GM18517 (cell line): ENCODE measurements around the gene ACOX3.

Source experiments
- ATAC-seq: cut with Tn5 transposase; IDR thresholded peaks from one replicate; pipeline ENCODE4 v1.9.1; 2021; ENCODE audit warnings: mild to moderate bottlenecking, moderate library complexity; ENCODE audit not compliant: unreplicated experiment

ACOX3 gene

DNA sequence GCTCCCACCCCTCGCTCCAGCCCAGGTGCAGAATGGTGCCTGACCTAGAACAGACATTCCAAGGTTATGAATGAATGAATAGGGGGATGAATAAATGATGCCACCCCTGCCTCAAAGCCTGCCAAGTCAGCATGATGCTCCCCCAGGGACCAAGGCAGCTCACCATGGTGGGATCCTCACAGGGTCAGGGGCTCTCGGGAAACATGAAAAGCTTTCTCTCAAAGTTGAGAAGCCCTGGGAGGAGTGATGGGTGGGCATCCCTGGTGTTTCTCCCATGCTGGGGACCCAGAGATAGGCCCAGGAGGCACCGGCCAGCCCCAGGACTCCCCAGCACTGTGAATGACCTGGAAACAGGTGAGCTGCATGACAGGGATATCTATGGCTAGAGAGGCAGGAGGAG is 112.1 kb downstream of the ACOX3 start:
- ATAC-seq, result no peak

DNA sequence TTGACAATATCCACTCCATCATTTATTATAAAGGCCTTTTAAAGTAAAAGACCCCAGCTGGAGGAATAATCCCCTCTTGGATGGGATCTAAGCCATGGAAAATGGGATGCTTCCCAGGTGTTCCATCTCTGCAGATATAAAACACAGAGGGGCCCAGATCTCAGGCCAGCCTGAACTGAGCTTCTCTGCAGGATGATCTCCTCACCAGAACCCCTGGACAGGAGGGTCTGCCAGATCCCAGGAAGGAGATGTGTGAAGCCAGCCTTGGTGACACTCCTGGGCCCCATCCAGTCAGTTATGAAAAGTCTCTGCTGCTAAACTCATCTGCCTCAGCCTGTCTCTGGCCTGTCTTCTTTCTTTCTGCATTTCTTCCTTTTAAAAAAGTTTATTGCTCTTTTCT is 114.3 kb downstream of the ACOX3 start:
- no peak for ATAC-seq

DNA sequence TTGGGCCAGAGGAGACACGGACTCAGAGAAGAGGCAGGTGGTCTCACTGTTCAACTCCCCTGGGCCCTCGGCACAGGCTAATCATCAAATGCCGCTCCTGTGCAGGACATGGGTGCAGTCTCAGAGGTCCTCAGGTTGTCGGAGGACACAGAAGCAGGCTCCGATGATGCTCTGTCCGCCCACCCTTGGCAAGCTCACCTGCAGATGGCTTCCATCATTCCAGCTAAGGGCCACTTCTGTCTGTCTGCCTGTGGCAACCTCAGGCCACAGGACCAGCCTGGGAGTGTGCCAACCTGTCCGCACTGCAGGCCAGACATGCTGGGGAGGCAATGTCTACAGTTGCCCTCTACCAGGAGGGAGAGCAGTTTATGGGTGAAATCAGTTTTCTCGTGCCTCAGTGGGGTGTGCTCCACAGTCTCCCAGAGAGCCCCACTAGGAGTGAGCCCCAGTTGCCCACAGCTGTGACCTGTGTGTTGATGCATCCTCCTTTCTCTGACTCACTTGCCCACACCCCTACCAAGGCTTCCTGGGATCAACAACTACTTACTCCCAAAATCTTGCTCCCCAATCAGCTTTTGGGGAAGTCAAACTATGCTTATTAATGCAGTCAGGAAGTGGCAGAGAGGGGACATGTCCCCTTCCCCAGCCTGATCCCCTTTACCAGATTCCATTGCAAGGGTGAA is 115.1 kb downstream of the ACOX3 start:
- ATAC-seq, result no peak

DNA sequence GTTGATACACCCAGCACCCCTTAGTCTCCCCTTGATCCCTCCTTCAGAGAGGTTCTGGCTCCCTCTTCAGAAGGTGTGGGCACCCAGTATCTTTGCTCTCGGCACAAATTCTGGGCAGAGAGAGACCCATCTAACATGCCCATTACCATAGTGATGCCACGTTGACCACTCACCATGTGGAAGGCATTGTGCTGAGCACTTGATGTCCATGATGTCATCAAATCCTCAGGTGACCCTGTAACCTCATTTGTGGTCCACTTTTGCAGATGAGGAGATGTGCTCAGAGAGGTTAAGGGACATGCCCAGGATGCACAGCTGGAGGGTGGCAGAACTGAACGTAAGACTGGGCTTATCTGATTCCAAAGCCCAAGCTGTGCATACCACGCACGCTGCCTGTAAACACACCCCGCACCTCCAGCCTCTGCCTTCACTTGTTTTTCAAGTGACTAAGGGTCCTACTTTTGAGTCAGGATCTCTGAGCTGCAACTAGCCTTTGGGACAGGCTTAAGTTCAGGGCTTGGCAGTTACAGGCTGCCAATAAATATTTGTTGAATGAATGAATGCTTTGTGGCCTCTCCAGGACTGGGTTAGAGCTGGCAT is 115.8 kb downstream of the ACOX3 start:
- no peak for ATAC-seq

DNA sequence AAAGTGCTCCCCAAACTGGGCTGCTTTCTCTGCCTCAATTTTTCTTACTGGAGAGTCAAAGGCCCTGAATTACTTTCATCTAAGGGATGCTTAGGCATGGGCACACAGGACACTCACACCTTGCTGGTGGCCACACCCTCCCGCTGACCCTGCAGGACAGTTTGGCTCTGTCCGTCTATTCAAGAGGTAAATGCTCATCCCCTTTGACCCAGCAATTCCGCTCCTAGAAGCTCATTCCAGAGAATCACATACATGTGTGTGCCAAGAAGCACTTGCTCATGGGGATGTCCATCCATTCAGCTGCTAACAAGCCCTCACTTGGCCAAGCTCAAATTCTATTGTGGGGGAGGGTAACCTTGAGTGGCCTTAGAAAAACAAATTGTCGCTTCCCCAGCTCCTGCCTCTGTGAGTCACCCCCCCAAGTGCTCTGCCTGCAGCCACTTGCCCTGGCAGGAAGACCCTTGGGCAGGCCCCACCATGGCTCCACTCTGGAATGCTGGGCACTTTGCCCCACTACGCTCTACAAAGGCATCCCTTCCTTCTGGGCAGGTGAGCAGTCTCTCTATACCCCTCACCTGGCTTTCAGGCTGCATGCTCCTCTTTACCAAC is 116.5 kb downstream of the ACOX3 start:
- ATAC-seq, result no peak

DNA sequence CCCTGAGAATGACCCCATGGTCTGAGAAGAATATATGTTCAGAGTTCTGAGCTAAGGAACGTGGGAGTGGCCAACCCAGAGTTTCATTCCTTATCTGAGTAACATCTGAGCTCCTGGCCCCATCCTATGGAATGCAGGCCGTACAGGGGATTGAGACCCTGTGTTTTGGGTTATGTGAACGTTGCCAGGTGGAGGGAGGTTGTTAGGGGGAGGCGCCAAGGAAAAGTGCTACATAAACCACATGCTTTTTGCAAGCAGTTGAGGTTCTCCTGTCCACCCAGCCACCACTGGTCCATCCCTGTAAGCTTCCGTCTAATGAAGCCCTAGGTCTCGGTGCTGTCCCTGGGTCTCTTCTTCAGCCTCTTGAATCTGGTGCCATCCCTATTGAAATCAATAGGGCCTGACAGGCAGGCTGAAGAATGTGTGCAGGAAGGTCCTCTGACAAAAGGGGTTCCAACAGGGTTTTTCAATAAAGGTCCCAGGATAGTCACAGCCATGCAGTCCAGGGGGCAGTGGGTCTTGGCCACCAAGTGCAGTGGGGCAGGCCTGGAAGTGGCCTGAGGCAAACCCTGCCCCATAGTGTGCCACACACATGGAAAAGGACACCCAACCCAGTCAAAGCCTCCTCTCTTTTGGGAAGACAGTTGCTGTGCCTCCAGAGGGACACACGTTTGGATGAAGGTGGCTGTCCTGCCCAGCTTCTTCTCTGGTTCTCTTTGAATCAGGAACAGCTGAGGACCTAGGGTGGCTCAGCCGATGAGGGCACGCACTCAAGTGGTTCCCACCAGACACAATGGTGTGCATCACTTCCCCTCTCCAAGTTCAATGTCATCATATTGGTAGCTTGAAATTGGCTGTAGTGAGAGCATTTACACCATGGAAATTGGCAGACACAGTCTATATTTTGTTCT is 117.5 kb downstream of the ACOX3 start:
- no peak for ATAC-seq

DNA sequence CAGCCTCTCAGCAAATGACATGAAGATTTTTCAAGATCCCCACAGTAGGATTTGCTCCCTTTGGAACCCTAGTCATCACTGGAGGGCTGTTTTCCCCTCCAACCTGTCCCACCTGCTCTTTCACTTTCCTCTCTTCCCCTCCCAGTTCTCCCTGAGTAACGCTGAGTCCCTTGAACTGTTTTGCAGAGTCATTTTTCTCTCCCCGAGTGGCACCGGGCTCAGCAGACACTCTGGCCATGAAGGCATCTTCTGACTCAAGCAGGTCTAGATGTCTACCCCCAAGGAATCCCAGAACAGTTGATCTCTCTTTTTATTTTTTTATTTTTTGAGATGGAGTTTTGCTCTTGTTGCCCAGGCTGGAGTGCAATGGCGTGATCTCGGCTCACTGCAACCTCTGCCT is 118.8 kb downstream of the ACOX3 start:
- no peak for ATAC-seq

DNA sequence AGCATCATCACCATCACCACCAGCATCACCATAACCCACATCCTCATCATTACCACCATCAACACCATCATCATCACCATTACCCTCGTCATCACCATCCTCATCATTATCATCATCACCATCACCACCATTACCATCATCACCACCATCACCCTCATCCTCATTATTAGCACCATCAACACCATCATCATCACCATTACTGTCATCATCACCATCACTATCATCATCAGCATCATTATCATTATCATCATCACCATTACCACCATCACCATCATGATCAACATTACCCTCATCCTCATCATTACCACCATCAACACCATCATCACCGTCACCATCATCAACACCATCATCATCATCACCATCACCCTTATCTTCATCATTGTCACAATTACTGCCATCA is 119.3 kb downstream of the ACOX3 start:
- no peak for ATAC-seq

DNA sequence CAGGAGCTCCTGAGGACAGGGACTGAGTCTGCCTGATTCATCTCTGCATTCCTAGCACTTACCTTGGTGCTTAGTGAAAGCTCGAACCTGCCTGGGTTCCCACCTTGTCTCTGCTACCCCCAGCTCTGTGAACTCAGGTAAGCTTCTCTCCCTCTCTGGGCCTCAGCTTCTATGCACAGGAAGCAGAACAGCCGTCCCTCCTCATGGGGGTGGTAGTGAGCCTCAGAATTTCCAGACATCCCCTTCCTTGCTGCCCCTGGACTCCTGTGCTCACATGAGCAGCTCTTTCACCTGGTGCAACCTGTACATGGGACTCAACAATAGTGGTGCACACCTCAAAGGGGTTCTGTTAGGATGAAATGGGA is 120.2 kb downstream of the ACOX3 start:
- no peak for ATAC-seq

DNA sequence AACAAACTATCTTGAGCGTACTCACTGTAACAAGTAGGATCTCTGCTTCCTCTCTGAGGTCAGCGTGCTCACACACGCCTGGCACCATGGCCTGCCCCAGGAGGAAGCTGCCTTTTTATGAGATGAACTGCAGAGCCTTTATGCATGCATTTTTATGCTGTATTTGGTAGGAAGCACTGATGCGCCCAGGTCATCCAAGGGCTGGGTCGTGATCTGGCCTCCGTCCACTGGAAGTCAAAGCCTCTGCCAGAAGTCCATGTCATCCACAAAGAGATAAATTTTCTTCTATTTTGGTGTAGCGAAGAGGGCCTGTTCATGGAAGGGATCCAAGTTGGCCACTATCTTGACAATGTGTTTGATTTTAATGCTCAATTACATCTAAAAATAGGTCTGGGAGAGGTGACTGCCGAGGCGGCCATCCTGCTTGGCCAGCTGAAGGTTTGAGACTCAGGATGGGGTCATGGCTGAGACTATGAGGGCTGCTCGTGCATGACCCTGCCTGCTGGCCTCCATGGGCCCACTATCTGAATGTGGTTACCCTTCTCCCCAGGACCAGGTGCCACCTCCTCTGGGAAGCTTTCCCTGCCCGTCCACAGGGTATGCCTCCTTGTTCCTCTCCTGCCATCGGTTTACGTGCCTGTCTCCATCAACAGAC is 120.7 kb downstream of the ACOX3 start:
- no peak for ATAC-seq

DNA sequence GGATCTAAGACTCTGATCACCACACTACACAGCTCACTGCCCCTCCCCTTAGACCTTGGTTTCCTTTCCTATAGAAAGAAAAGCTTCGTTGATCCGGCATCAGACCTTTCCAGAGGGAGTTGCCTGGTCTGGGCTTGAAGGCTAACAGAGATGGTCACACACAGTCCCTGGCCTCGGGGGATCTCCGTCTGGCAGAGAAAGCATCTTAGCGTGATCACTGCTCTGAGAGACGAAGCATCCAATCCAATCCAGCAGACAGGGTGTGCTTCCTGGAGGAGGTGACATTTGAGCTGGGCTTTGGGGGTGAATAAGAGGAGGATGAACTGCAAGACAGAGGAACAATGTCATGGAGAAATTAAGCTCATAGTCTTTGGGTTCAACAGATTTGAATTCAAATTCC is 121.5 kb downstream of the ACOX3 start:
- no peak for ATAC-seq

DNA sequence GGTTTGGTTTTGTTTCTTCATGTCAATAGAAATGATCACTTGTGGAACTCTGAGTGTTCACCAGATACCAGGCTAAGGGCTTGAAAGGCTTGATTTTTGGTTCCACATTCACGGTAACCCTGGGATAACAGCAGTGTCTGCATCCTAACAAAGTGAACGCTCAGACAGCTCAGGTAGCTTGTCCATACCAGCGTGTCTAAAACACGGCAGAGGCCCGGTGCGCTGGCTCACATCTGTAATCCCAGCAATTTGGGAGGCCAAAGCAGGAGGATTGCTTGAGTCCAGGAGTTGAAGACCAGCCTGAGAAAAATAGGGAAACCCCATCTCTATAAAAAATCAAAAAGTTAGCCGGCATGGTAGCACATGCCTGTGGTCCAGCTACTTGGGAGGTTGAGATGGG is 122.0 kb downstream of the ACOX3 start:
- no peak for ATAC-seq

DNA sequence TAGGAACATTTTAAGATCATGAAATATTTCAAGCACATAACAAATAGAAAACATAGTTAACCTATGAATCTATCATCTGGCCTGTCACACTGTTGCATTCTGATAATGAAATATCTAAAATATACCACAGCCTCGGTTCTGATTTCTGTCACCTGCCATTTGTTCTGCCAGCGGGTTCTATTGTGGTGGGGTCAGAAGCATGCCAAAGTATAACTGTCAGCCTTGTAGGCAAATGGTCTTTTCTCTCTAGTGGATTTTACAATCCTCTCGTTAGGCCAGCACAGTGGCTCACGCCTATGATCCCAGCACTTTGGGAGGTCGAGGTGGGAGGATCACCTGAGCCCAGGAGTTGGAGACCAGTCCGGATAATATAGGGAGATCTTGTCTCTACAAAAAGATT is 123.0 kb downstream of the ACOX3 start:
- ATAC-seq, result no peak

DNA sequence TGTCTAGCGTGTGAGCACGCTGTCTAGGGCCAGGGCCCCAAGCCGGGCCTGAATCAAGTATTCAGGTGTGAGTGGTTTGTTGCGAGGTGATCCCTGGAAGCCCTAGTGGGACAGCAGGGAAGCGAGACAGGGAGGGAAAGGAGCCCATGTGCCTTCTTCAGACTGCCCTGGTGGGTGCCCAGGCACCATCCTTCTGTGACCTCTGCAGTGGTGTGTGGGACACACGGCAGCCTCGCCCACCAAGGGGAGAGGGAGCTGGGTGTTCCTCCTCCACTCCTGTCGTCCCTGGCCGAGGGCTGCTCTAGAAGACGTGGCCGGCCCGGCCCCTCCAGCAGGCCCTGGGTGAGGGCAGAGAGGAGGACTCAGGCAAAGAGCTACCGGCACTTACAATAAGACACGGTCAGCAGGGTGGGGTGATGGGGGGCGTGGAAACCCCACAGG is 123.6 kb downstream of the ACOX3 start:
- no peak for ATAC-seq
